Hepatocyte (in vitro differentiated cells): ENCODE results near the gene ARHGAP6. TPM values are rescaled to one million over a fixed set of nuclear protein-coding genes. Genes with fewer than 3 reads are reported as not detected.

ENCODE experiments used
- DNase-seq: peaks from one replicate; pipeline ENCODE4 v3.0.0-alpha.2; 2016; ENCODE audit warnings: low spot score
- H2AFZ ChIP-seq: fragments of 200-600 bp; sonication (generic); 2 replicates; pipeline ENCODE4 v1.6.0; 2016; ENCODE audit warnings: antibody characterized with exemption, mild to moderate bottlenecking
- H3K27ac ChIP-seq: fragments of 200-600 bp; sonication (generic); 2 replicates; pipeline ENCODE4 v1.5.1; 2016; ENCODE audit warnings: mild to moderate bottlenecking
- H3K27me3 ChIP-seq: fragments of 200-600 bp; sonication (generic); 2 replicates; pipeline ENCODE4 v1.6.1; 2016
- H3K36me3 ChIP-seq: fragments of 200-600 bp; sonication (generic); replicated peaks from 2 replicates; pipeline ENCODE4 v1.5.1; 2016; ENCODE audit warnings: low read depth; ENCODE audit not compliant: insufficient read depth
- H3K4me1 ChIP-seq: fragments of 200-600 bp; sonication (generic); 2 replicates; pipeline ENCODE4 v1.5.1; 2016; ENCODE audit warnings: mild to moderate bottlenecking, moderate library complexity; ENCODE audit not compliant: insufficient read depth
- H3K4me2 ChIP-seq: fragments of 200-600 bp; sonication (generic); 2 replicates; pipeline ENCODE4 v1.6.0; 2016
- H3K4me3 ChIP-seq: fragments of 200-600 bp; sonication (generic); 2 replicates; pipeline ENCODE4 v1.5.1; 2016; ENCODE audit warnings: mild to moderate bottlenecking
- H3K79me2 ChIP-seq: fragments of 200-600 bp; sonication (generic); 2 replicates; pipeline ENCODE4 v1.6.0; 2017; ENCODE audit warnings: mild to moderate bottlenecking
- H3K9me2 ChIP-seq: fragments of 200-600 bp; sonication (generic); replicated peaks from 2 replicates; pipeline ENCODE4 v1.6.0; 2017; ENCODE audit warnings: mild to moderate bottlenecking; ENCODE audit not compliant: insufficient read depth
- H3K9me3 ChIP-seq: fragments of 200-600 bp; sonication (generic); 2 replicates; pipeline ENCODE4 v1.5.1; 2016; ENCODE audit warnings: low read depth, mild to moderate bottlenecking
- H4K20me1 ChIP-seq: fragments of 200-600 bp; sonication (generic); 2 replicates; pipeline ENCODE4 v1.6.0; 2016; ENCODE audit warnings: mild to moderate bottlenecking; ENCODE audit not compliant: insufficient read depth, poor library complexity, severe bottlenecking
- EZH2 ChIP-seq: fragments of 200-600 bp; sonication (generic); IDR thresholded peaks from 2 replicates; pipeline ENCODE4 v1.6.1; 2016; ENCODE audit warnings: antibody characterized with exemption, mild to moderate bottlenecking, borderline replicate concordance
- EZH2phosphoT487 ChIP-seq: fragments of 200-600 bp; sonication (generic); IDR thresholded peaks from one replicate; pipeline ENCODE4 v1.6.1; 2018; ENCODE audit warnings: antibody characterized with exemption, mild to moderate bottlenecking, low read depth, moderate library complexity; ENCODE audit not compliant: unreplicated experiment, severe bottlenecking
- WGBS: methylation state at CpG from one replicate; pipeline ENCODE4 v1.1.6; 2016; ENCODE audit warnings: low lambda C conversion rate; ENCODE audit errors: missing lambda C conversion rate; 5-methylcytosine and 5-hydroxymethylcytosine counted together
- microRNA-seq: library from miRNA; unstranded; fragments of <30 nt; microRNA quantifications from one replicate; pipeline ENCODE4, GENCODE V29; 2017
- polyA plus RNA-seq: library from polyadenylated mRNA; unstranded; fragments of >200 nt; fragmentation: Nextera tagmentation; extraction: Ambion mirVana; gene quantifications from 2 replicates; pipeline ENCODE4 v1.2.1, GENCODE V29; 2016
- small RNA-seq: library from RNA; depleted of rRNA; stranded (forward); fragments of <200 nt; gene quantifications from one replicate; pipeline ENCODE3, GENCODE V24; 2014
- total RNA-seq: library from RNA; depleted of rRNA; stranded (reverse); fragments of >200 nt; gene quantifications from 2 replicates; pipeline ENCODE4 v1.2.3, GENCODE V29; 2014
- TF ChIP-seq, protein P1 (sequence below): fragments of 200-600 bp; sonication (generic); IDR thresholded peaks from 2 replicates; pipeline ENCODE4 v1.5.1; 2016; ENCODE audit warnings: antibody characterized with exemption, mild to moderate bottlenecking; ENCODE audit not compliant: poor library complexity

ARHGAP6 gene
- total and polyA plus RNA-seq, 2 experiments from 2014 or later: 4.9 to 6.9 TPM

DNA sequence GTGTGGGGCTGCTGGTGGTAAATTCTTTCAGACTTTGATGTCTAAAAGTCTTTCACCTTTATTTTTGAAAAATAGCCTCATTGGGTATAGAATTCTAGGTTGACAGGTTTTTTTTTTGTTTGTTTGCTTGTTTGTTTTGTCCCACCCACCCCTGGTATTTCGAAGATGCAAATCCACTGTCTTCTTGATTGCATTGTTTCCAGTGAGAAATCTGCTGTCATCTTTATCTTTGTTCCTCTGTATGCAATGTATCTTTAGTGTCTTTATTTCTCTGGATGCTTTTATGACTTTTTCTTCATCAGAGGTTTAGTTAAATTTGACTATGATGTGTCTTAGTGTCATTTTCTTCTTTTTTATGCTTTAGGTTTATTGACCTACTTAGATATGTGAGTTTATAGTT, 575.9 kb downstream of the ARHGAP6 start:
- WGBS: 96% methylated on average over 1 of the region's 1 CpG
- Histone ChIP-seq H3K4me1 (no peaks in the 10 kb centered on the region), H3K27me3 (no peaks in the 10 kb centered on the region), H3K4me3 (no peak overlapping the region), H3K79me2 (no peaks in the 10 kb centered on the region), H3K4me2 (no peak overlapping the region), H2AFZ (no peak overlapping the region), H3K9me2 (no peaks in the 10 kb centered on the region), H3K9me3 (no peaks in the 10 kb centered on the region), H3K36me3 (no peaks in the 10 kb centered on the region), H4K20me1 (no peaks in the 10 kb centered on the region), H3K27ac (no peak overlapping the region)
- DNase-seq: no peak
- TF ChIP-seq, protein P1, sequence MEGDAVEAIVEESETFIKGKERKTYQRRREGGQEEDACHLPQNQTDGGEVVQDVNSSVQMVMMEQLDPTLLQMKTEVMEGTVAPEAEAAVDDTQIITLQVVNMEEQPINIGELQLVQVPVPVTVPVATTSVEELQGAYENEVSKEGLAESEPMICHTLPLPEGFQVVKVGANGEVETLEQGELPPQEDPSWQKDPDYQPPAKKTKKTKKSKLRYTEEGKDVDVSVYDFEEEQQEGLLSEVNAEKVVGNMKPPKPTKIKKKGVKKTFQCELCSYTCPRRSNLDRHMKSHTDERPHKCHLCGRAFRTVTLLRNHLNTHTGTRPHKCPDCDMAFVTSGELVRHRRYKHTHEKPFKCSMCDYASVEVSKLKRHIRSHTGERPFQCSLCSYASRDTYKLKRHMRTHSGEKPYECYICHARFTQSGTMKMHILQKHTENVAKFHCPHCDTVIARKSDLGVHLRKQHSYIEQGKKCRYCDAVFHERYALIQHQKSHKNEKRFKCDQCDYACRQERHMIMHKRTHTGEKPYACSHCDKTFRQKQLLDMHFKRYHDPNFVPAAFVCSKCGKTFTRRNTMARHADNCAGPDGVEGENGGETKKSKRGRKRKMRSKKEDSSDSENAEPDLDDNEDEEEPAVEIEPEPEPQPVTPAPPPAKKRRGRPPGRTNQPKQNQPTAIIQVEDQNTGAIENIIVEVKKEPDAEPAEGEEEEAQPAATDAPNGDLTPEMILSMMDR: no peak
- TF ChIP-seq EZH2phosphoT487 (no peak), EZH2 (no peak)

Small RNAs within 50 kb of the gene (microRNA-seq; reads per million reads assigned to microRNA genes)
- gene MIR548AX: 4.9 reads per million, percentile 8 among the genes with 10 or more reads in this experiment

Small RNAs within 50 kb of the gene (small RNA-seq; reads per million reads assigned to genes)
- gene MIR548AX: 0.09 reads per million
- not detected for gene RF00019
- gene RF02271: not detected

Other genes with a start within 250 kb of the ARHGAP6 start
- gene MSL3, start 92.3 kb upstream of the ARHGAP6 start, total RNA-seq: 17.4 and 17.8 TPM in 2 replicates
- 13.3 and 19.7 TPM in 2 replicates for gene MSL3, start 92.3 kb upstream of the ARHGAP6 start, polyA plus RNA-seq